ENCODE results near the gene BEX5. TPM values are rescaled to one million over a fixed set of nuclear protein-coding genes. Genes with fewer than 3 reads are reported as not detected.
"Not testable (repeated sequence)": the region's sequence is repeated elsewhere in the genome, so short reads cannot be mapped to it uniquely, and the experiment has no call there.

BEX5 gene
- total RNA-seq (2014; rRNA removed; shearing (Covaris generic)) = not detected in 2 replicates
- polyA plus RNA-seq (2015; cell fraction: cytosol; rRNA removed) = 0.42 and 1.0 TPM in 2 replicates
- 0.66 TPM in 1 of 2 replicates, not detected in the other for polyA plus RNA-seq (2015; cell fraction: nucleus; rRNA removed)

GRCh38 chrX:102155806-102156179, at the start of gene BEX5:
Gene BEX5, minus strand, starts transcription at chrX:102155977. Its CDS starts 1,712 bp downstream, at chrX:102154265.
- peak; percentile 12 for DNase-seq (ENCODE audit: low read depth)

GRCh38 chrX:102185967-102186720, 30.4 kb upstream of the BEX5 start:
- DNase-seq (ENCODE audit: low read depth) = no peak

DNA sequence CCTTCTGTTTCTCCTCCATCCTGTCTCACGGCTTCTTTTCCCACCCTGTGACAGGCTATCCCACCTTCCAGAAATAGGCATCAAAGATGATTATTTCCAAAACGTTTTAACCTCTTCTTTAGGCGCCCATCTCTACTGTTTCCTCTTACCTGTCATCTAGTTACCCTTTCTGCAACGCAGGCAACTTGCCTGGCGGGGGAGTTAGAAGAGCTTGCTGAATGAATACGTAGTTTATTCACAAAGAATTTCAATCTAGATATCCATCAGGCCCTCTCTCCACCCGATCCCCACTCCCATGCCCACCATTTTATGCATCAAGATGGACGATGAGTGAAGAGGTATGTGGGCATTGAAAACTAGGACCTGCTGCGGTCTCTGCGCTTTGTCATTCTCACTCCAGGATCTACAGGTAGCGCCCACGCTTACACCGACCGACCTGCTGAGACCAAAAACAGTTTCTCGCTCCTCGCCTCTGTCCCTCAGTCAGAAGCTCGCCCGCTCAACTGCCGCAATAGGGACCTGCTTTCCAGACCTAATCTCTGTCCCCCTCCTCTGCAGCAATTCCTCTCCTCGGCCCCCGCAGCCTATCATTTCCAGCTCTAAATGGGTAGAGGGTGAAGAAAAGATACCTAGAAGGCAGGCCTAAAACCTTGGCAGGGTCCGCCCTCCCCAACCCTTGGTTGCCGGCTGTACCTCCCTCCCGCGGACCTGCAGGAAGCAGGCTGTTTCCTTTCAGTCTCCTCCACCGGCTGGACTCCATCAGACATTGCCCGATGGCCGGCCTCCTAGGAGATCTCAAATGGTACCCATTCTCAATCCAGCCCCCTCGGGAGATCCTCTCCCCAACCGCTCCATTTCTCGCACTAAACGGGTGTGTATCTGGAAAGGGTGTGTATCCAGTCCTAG, 624 bp downstream of the BEX5 start:
- no peak for DNase-seq (ENCODE audit: low read depth)

GRCh38 chrX:102154218-102154860, 1.4 kb downstream of the BEX5 start:
- DNase-seq (ENCODE audit: low read depth) = no peak

- not testable (repeated sequence) for DNase-seq (ENCODE audit: low read depth)
These were observed 13.5 kb downstream of the BEX5 start, which contains the start of gene TCEAL6 for GRCh38 chrX:102142274-102142673. Gene TCEAL6, minus strand, starts transcription at chrX:102142481.

DNA sequence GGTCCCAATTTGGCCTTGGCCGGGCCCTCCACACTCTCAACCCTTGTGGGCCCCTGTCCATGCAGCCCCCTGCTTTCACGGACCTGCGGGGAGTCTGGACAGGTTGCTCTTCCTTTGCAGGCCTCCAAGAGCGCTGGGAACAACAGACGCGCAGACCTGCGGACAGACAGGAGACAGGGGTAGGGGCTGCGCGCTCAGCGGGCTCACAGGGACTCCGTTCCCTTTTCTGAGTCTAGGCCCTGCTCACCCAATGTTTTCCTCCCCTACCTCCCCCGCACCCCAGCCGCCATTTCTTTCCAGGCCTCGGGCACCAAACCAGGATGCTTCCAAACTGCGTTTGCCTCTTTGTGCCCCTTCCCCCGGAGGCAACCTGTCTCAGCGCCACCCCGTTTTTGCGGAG, 14.1 kb downstream of the BEX5 start:
- not testable (repeated sequence) for DNase-seq (ENCODE audit: low read depth)

DNA sequence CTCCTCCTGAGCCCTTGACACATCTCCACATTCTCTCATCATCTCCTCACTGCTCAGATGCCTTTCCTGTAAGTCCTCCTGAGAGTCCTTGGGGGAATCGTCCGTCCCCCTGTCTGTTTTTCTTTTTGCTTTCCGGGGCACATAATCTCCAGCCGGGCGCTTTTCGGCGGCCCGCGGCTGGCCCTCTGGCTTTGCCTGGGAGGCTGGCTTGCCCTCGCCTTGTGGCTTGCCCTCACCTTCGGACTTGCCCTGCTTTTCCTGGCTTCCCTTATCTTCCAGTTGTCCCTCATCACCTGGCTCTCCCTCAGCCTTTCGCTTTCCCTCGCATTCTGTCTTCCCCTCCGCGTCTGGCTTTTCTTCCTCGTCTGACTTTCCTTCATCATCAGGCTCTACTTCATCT, 14.9 kb downstream of the BEX5 start:
- DNase-seq (ENCODE audit: low read depth) = not testable (repeated sequence)

- DNase-seq (ENCODE audit: low read depth) = no peak
These were observed 17.7 kb downstream of the BEX5 start for GRCh38 chrX:102138064-102138463.

DNA sequence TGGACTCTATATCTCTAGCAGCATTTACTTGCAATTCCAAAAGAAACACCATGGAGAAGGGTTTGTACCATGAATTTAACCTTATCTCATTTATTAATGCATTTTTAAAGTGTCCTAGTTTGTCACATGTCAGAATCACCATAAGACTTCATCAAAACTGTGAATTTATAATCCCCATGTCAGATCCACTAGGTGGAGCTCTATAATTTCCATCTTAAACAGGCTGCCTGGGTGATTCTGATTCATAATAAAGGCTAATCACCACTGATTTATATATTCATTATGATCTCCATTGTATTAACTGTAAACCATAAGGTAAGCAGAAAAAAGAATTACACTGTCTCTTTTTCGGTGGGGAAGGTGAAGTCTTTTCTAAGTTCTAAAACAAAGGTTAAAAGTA, 26.3 kb downstream of the BEX5 start:
- DNase-seq (ENCODE audit: low read depth) = no peak

GRCh38 chrX:102126863-102127262, 28.9 kb downstream of the BEX5 start:
- peak; percentile 0 for DNase-seq (ENCODE audit: low read depth)

DNA sequence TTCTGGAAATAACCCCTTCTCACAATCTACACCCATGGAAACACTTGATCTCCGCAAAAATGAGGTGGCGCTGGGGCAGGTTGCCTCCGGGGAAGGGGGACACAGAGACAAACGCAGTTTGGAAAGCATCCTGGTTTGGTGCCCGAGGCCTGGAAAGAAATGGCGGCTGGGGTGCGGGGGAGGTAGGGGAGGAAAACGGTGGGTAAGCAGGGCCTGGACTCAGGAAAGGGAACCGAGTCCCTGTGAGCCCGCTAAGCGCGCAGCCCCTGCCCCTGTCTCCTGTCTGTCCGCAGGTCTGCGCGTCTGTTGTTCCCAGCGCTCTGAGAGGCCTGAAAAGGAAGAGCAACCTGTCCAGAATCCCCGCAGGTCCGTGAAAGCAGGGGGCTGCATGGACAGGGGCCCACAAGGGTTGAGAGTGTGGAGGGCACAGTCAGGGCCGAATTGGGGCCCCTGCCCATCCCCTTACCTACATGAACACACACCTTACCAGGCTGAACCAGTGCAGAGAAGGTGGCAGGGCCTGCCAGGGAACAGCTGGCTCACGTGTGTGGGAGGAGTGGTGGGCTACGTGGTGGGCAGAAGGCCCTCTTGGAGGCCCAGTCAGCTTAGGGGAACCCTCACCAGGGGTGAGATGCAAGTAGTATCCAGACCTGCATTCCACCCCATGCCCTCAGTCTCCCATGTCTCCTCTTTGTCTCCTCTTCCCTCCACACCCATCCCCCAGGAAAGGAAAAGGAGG, 29.5 kb downstream of the BEX5 start:
- DNase-seq (ENCODE audit: low read depth) = not testable (repeated sequence)

- not testable (repeated sequence) for DNase-seq (ENCODE audit: low read depth)
These were observed 30.3 kb downstream of the BEX5 start, which contains the start of gene TCEAL2 for GRCh38 chrX:102125436-102125835. Gene TCEAL2, plus strand, starts transcription at chrX:102125679. Its CDS starts 1,152 bp downstream, at chrX:102126831.

GRCh38 chrX:102125014-102125413, 30.8 kb downstream of the BEX5 start:
- not testable (repeated sequence) for DNase-seq (ENCODE audit: low read depth)

GRCh38 chrX:102115748-102116147, 40.0 kb downstream of the BEX5 start:
- DNase-seq (ENCODE audit: low read depth) = no peak

DNA sequence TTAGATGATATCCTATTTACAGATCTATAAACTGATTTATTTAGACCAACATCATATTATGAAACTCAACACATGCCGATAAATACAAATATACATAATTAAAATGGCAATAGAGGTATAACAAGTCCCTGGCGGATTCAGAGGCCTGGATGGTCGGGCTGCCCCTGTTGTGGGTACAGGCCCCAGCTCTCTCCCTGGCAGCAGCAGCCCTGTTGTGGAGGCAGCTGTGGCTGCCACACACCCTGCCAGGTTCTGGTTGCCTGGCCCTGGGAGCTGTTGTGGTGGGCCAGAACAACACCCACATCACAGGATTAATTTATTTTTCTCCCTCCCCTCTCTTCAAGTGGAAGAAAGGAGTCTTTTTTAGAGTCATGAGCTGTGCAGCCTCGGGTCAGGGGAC, 42.4 kb downstream of the BEX5 start:
- DNase-seq (ENCODE audit: low read depth) = no peak

Other genes with a start within 250 kb of the BEX5 start
- 0.10 and 0.16 TPM in 2 replicates for gene ZMAT1, start 223.9 kb downstream of the BEX5 start, total RNA-seq (2014; rRNA removed; shearing (Covaris generic))
- gene TCEAL2, start 30.3 kb downstream of the BEX5 start, total RNA-seq (2014; rRNA removed; shearing (Covaris generic)) = 0.17 and 0.37 TPM in 2 replicates
- not detected in 2 replicates for gene TCEAL6, start 13.5 kb downstream of the BEX5 start, total RNA-seq (2014; rRNA removed; shearing (Covaris generic))
- gene TCP11X1, start 59.3 kb upstream of the BEX5 start, total RNA-seq (2014; rRNA removed; shearing (Covaris generic)) = 0.05 TPM in 1 of 2 replicates, not detected in the other
- gene NXF2, start 91.2 kb upstream of the BEX5 start, total RNA-seq (2014; rRNA removed; shearing (Covaris generic)) = 0.30 and 0.76 TPM in 2 replicates

Measured in HT1080 (cell line).